Activated naive CD4-positive, alpha-beta T cell treated with anti-CD3 and anti-CD28 coated beads, Interleukin-2, amount 50 U/mL, for 72 hours (primary cell): Measurements from ENCODE around the gene FHAD1. TPM values are rescaled to one million over a fixed set of nuclear protein-coding genes. Genes with fewer than 3 reads are reported as not detected.
A peak's percentile ranks its signal among the peaks of the same experiment; 100 is the strongest.

ENCODE experiments used
- ATAC-seq, 2 donors: fragments of 150-1000 bp; cut with Tn5 transposase; 2 replicates each; pipeline ENCODE4 v1.10.0; 2021; ENCODE audit warnings: mild to moderate bottlenecking in 2 of 2, moderate library complexity in 2 of 2
- DNase-seq, 2 donors: peaks; one replicate each; pipeline ENCODE4 v3.0.0; 2021 to 2022; ENCODE audit warnings: low spot score in 2 of 2
- H3K27ac Mint-ChIP-seq, 2 donors: one replicate each; pipeline ENCODE4 v1.8.0; 2022; ENCODE audit warnings: mild to moderate bottlenecking in 2 of 2, mixed read lengths in 2 of 2
- H3K36me3 Mint-ChIP-seq, 2 donors: one replicate each; pipeline ENCODE4 v1.8.0; 2022; ENCODE audit warnings: mixed read lengths in 2 of 2
- H3K9me3 Mint-ChIP-seq, 2 donors: one replicate each; pipeline ENCODE4 v1.8.0; 2022; ENCODE audit warnings: mixed read lengths in 2 of 2
- total RNA-seq, 2 donors: library from RNA; stranded (reverse); gene quantifications; one replicate each; pipeline ENCODE4 v1.2.3, GENCODE V29; 2022

The FHAD1 gene
- total RNA-seq, 2 donors from 2014 or later: 0.27 TPM; not detected in 1

DNA sequence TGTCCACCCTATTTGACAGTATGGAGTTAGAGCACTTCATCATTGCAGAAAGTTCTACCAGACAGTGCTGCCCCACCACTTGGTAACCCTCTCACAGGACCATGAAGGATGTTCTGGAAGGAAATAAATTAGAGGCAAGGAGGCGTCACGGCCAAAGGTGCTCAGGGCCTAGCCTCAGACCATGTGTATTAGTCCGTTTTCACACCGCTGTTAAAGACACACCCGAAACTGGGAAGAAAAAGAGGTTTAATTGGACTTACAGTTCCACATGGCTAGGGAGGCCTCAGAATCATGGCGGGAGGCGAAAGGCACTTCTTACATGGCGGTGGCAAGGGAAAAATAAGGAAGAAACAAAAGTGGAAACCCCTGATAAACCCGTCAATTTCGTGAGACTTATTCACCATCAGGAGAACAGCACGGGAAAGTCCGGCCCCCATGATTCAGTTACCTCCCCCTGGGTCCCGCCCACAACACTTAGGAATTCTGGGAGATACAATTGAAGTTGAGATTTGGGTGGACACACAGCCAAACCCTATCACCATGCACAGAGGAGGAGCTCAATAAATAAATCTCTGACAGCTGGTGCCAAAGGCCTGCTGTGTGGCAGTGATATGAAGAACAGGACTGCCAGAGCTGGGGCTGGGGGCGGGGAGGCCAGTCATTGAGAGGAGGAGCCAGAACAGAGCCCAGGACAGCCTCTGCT is 75.8 kb downstream of the FHAD1 start:
- H3K36me3 Mint-ChIP-seq: no peaks in the 10 kb centered on the region
- peaks cover 0 to 5% of the 10 kb centered on the region in 2 donors for H3K9me3 Mint-ChIP-seq
- DNase-seq (peak in 1 of 2 donors; percentile 15), ATAC-seq (peak; percentile 40 to 43)
- H3K27ac Mint-ChIP-seq: no peak overlapping the region

DNA sequence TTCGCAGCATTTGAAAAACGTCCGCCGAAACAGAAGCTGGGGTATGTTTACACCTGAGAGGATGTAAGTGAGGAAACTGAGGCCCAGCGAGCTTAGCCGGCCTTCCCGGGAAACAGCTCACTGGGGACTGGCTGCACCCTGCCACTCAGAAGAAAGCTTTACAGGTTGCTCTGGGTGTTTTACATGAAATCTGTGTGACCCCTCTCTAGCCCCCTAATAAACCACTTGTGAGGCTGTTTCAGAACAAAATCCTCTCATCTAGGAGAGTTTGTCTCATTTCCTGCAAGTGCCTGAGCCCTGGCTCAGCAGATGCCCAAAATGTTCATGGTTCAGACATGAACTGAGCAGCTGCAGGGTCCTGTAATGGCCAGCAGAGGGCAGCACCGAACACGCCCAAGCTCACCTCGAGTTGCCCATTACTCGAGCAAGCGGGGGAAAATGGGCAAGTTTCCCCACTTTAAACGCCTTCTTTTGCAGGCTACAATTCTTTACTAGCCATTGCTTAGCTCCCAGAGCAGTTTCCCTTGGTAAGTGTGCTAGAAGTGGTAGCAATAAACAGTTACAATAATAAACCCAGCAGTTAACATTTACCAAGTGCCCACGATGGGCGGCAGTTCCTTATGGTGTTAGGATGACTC is 76.4 kb downstream of the FHAD1 start:
- Mint-ChIP-seq H3K36me3 (no peaks in the 10 kb centered on the region), H3K27ac (no peak overlapping the region), H3K9me3 (peaks cover 0 to 5% of the 10 kb centered on the region in 2 donors)
- ATAC-seq: peak; percentile 78 to 85
- DNase-seq: peak; percentile 63 to 66

DNA sequence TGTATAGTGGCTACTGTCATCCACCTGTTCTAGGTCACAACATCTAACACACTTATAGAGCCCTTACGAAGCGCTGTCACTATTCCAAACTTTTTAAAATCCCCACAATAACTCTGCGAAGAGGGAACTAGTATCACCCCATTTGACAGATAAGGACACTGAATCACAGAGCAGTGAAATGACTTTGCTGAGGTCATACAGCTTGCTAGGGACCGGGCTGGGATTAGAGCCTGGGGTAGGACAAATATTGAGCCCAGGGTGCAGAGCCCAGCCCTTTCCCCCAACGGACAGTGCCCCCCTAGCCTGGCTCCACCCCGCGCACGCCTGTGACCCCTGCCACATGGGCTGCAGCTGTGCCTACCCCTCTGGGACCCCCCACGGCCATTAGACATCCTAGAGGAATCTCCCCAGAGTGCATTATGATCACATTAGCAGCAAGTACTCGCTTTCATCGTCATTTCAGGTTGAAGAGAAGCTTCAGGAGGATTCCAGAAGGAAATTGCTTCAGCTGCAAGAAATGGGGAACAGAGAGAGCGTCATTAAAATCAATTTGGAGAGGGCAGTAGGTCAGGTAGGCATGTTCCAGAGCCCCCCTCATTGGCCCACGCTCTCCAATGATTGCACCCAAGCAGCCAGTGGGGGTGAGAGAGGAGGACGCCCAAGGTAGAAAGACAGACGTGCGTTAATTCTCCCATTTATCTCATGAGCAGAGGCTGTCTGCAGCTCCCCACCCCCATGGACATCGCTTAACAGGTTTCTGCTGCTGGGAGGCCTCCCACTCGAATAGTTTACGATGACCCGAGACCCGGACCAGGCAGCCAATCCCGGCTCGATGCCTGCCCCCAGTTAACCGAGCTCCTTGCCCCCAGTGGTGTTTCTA is 77.2 kb downstream of the FHAD1 start:
- H3K27ac Mint-ChIP-seq: no peak overlapping the region
- peaks cover 0 to 5% of the 10 kb centered on the region in 2 donors for H3K9me3 Mint-ChIP-seq
- no peaks in the 10 kb centered on the region for H3K36me3 Mint-ChIP-seq
- ATAC-seq (no peak), DNase-seq (no peak)

DNA sequence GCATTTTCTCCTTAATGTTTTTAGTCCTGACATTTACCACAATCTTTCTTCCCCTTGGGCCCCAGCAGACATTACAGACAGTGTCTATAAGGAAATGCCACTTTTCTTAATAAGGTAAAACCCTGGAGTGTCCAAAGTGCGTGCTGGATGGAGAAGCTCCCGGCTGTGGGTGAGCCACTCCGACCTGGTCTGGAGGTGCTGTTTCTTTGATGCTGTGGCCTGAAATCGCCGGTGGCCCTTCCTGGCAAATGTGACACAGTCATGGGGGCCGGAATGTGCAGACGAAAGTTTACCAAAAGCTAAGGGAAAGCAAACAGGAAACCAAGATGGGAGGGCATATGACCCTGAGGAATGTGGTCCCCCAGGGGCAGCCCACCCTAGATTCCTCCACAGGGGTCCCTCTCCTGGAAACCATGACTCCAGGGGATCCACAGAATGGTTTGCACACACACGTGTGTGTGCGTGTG is 77.9 kb downstream of the FHAD1 start:
- H3K9me3 Mint-ChIP-seq: peaks cover 0 to 5% of the 10 kb centered on the region in 2 donors
- ATAC-seq (no peak), DNase-seq (no peak)
- no peak overlapping the region for H3K27ac Mint-ChIP-seq
- H3K36me3 Mint-ChIP-seq: no peaks in the 10 kb centered on the region

DNA sequence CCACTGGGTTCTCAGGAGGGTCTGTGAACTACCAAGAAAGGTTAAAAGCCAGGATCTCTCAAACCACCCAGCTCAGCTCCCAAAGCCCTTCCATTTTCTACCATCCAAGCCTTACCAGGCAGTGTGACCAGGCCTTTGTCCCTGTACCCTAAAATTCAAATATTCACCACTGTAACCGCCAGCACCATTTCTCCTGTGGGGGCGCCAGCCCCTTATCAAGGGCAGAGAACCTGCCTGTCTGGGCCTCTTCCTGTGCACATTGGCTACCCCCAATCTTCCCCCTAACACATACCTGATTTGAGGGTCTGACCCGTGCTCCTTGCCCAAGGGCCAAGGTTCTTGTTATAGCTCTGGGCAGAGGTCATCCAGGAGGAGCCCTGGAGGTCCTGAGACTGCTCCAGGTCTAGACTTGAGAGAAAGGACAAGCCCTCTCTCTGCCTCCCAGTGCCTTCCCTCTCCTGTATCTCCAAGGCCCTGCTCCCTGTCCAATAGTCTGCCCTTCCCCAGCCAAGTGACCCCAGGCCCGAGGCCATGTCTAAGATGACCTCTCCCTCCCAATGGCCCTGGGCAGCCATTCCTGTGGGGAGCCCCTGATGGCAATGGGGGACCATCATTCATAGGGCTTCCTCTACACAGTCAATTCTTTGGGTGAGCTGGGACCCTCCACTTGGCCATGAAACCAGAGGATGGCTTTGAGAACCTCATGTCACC is 78.5 kb downstream of the FHAD1 start:
- no peak for DNase-seq

DNA sequence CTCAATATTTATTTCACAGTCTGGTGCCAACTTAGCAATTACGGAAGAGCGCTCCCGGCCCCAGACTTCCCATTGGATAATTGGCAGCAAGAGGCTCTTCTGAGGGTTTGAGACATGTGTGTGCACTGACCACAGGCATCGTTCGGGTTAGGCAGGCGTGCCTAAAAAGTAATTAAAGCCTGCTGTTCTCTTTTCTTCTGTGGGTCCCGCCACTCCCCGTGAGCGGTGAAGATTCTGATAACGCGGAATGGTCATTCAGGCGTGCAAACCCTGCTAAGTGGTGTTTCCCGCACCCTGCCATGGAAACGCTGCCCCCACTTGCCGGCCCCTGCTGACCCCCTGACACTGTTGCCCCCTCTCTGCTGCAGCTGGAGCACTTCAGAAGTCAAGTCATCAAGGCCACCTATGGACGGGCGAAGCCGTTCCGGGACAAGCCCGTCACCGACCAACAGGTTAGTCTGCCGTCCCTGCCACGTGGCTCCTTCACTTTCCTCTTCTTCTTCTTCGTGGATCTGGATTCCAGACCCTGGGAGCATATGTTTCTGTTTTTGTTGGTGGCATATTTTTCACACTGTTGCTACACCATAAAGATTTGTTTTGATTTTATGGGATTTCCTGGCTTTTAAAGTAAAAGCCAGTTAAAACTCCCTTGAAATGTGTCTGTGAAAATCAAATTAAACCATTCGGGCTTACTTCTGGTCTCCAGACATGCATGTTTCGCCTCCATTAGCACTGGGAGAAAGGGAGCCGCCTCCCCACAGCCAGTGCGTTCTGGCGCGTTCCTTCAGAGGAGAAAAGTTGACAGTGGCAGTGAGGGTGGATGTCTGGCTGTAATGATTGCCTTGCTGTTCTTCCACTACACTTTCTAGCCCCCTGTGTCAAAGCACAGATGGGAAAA is 79.9 kb downstream of the FHAD1 start:
- H3K9me3 Mint-ChIP-seq: no peaks in the 10 kb centered on the region
- no peak overlapping the region for H3K27ac Mint-ChIP-seq
- H3K36me3 Mint-ChIP-seq: no peaks in the 10 kb centered on the region
- ATAC-seq: no peak
- no peak for DNase-seq

More for the DNA sequence above, 78.5 kb downstream of the FHAD1 start:
- no peak for ATAC-seq
- H3K9me3 Mint-ChIP-seq: no peaks in the 10 kb centered on the region
- H3K27ac Mint-ChIP-seq: no peak overlapping the region
- no peaks in the 10 kb centered on the region for H3K36me3 Mint-ChIP-seq

DNA sequence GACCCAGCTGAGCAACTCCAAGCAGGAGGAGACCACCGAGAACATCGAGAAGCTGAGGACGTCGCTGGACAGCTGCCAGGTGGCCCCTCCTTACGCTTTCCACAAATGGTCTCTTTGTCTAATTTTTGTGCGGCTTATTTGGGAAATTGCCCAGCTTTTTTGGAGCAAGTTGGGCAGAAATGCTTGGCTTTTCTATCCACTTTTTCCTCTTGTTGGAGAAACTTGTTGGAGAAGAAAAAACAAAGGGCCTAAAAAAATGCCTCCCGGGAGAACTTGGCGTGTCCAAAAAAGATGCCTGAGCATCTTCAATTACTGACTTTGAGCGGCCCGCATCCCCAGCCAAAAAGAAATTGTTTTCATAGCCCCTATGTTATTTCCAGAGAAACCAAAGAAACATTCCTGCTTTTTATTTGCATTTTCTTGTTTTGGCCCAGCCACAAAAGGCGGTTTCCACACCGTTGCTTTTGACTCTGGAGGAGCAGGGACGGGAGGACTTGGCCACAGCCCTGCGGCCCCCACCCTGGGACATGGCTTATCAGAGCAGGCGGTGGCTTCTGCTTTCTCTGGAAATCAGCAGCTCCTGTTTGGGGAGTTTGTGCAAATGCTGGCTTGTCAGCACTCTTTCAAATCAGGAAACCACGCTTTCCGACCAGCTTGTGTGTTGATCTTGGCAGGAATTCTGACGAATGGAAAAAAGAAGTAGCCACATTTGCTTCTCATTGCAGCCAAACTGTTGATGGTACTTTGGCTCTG is 81.5 kb downstream of the FHAD1 start:
- ATAC-seq (no peak), DNase-seq (no peak)
- no peak overlapping the region for H3K27ac Mint-ChIP-seq
- H3K9me3 Mint-ChIP-seq: no peaks in the 10 kb centered on the region
- no peaks in the 10 kb centered on the region for H3K36me3 Mint-ChIP-seq

DNA sequence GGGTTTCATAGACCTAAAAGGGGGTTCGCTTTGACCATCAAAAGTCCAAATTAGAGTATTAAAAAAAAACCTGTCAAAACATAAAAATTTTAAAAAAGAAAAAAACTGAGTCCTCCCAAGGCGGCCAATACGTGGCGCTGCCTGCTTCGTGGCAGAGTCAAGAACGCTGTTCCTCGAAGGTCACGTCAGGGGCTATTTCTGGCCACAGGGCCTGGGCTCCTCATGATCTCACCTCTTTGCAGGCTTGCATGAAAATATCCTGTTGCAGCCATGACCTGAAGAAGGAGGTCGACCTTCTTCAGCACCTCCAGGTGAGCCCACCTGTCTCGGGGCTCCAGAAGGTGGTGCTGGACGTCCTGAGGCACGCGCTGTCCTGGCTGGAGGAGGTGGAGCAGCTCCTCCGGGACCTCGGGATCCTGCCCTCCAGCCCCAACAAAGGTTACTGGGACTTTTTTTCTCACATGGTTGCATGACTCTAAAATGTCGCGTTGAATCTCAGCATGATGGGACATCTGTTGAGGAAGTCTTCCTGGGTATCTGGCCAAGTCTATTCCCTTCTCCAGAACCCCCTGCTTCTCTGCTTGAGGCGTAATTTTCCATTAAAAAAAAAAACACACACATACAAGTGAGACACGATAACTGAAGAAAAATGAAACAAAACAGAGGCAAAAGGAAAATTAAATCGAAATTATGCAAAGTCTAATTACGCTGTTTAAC is 82.2 kb downstream of the FHAD1 start:
- no peaks in the 10 kb centered on the region for H3K36me3 Mint-ChIP-seq
- no peak for ATAC-seq
- no peaks in the 10 kb centered on the region for H3K9me3 Mint-ChIP-seq
- DNase-seq: no peak
- H3K27ac Mint-ChIP-seq: no peak overlapping the region

DNA sequence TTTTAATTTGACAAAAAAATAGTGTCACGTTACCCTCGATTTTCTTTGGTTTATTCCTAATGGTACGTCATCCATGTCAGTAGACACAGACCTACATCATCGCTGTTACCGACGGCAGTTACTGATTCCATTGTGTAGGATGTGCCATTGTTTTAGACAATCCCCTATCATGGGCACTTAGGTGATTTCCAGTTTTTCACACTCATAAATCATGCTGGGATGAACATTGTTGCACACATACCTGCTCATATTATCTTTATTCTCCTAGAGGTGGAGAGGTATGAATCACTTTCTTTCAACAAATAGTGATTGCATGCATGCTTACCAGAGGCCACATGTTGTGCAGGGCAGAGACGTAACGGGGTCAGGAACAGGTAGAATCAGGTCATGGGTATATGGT is 83.0 kb downstream of the FHAD1 start:
- H3K9me3 Mint-ChIP-seq: no peaks in the 10 kb centered on the region

DNA sequence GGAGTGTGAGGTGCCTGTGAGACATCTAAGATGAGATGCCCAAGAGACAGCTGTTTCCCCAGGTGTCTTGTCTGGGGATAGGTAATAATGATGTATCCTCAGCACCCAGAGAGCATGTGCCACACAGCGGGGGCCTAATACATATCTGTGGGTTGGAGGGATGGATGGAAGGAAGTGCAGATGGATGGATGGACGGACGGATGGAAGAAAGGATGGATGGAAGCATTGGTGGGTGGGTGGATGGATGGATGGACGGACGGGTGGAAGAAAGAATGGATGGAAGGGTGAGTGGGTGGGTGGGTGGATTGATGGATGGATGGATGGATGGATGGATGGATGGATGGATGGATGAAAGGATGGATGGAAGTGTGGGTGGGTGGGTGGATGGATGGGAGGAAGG is 84.2 kb downstream of the FHAD1 start:
- no peaks in the 10 kb centered on the region for H3K36me3 Mint-ChIP-seq
- ATAC-seq: no peak
- H3K9me3 Mint-ChIP-seq: no peaks in the 10 kb centered on the region
- H3K27ac Mint-ChIP-seq: no peak overlapping the region
- no peak for DNase-seq

More for the DNA sequence above, 83.0 kb downstream of the FHAD1 start:
- Mint-ChIP-seq H3K36me3 (no peaks in the 10 kb centered on the region), H3K27ac (no peak overlapping the region)
- DNase-seq: no peak
- no peak for ATAC-seq

DNA sequence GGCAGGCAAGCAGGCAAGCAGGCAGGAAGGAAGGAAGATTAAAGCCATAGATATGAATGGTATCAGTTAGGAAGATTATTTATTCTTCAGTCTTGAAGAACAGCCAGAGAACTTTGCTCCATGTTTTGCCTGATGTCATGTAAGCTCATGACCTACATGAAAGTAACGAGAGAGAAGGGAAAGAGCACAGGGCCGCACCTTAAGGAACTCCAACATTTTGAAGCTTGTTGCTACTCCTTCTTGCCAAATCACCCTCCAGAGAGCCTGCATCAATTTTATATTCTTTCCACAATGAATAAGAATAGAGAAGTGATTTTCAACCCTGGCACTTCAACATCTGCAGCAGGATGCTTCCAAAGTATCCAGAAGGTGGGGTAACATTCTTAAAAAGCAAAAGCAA is 84.7 kb downstream of the FHAD1 start:
- Mint-ChIP-seq H3K9me3 (no peaks in the 10 kb centered on the region), H3K36me3 (no peaks in the 10 kb centered on the region), H3K27ac (no peak overlapping the region)
- DNase-seq (no peak), ATAC-seq (no peak)

DNA sequence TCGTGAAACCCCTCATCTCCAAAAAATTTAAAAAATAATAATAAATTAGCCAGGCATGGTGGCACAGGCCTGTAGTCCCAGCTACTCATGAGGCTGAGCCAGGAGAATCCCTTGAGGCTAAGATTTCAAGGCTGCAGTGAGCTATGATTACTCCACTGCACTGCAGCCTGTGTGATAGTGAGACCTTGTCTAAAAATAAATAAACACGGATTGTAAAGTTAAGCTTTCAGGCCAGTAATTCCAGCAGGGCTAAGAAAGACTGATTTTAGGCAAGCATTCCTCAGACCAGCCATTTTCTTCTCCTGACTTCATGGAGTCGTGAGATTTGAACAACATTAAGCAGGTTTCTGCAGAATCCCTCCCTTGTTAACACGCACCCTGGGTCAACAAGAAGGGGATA is 85.5 kb downstream of the FHAD1 start:
- ATAC-seq: no peak
- H3K36me3 Mint-ChIP-seq: no peaks in the 10 kb centered on the region
- no peak overlapping the region for H3K27ac Mint-ChIP-seq
- DNase-seq: no peak
- no peaks in the 10 kb centered on the region for H3K9me3 Mint-ChIP-seq

DNA sequence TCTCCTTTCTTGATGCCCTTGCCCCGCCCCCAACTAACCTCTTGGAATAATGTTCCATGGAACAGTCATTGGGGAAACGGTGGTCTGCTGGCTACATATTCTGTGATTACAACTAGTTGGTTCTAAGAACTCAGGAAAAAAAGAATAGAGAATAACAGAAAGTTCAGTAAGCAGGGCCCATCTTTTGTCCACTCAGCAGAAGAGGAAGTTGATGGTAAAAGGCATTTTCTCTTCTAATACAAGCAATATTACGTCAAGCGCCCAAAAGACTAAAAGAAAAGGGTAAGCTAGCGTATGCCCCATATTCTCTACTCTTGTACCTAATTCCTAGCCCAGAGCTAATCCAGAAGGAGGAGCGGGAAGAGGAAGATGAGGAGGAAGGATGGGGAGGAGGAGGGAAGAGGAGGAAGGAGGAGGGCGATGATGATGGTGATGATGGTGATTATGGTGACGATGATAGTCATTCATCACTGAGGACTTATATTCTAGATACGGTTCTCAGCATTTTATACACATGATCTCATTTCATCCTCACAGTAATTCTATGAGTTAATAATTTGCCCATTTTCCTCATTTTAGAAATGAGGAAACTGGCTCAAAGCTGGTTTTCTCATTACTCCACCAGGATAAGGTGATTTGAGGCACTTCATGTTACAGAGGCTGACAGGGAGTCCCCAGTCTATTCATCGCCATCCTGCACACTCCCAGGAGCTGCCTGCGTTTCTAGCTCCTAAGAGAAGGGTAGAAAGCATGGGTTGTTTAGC is 86.1 kb downstream of the FHAD1 start:
- ATAC-seq (no peak), DNase-seq (no peak)
- H3K36me3 Mint-ChIP-seq: no peaks in the 10 kb centered on the region
- no peak overlapping the region for H3K27ac Mint-ChIP-seq
- no peaks in the 10 kb centered on the region for H3K9me3 Mint-ChIP-seq

DNA sequence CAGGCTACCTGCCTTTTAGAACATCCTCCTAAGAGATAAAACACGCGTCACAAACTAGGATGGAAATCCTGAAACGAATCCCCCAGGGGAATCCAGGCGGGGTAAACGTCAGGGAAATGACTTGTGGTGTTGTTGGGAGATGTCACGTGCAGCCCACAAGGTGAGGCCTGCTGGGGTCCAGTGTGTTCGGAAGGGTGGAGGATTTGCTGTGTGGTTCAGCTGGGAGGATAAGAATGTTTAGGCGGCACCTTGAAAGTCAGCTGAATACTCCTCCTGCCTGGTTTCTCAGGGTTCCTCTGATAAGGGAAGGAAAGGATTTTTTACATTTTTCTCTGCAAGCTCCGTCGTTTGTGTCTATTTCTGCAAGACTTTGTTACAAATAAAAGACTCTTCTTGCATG is 88.0 kb downstream of the FHAD1 start:
- Mint-ChIP-seq H3K27ac (no peak overlapping the region), H3K36me3 (no peaks in the 10 kb centered on the region), H3K9me3 (no peaks in the 10 kb centered on the region)
- DNase-seq: no peak
- no peak for ATAC-seq
